ENCODE data around the gene AZIN2. TPM values are rescaled to one million over a fixed set of nuclear protein-coding genes. Genes with fewer than 3 reads are reported as not detected.
A peak's percentile ranks its signal among the peaks of the same experiment; 100 is the strongest.

Gene AZIN2
- total and polyA plus RNA-seq, 2 of the 13 experiments (the other 11 are each of a cell fraction or from before 2014, with no cell fraction given): 1.7 to 3.5 TPM

DNA sequence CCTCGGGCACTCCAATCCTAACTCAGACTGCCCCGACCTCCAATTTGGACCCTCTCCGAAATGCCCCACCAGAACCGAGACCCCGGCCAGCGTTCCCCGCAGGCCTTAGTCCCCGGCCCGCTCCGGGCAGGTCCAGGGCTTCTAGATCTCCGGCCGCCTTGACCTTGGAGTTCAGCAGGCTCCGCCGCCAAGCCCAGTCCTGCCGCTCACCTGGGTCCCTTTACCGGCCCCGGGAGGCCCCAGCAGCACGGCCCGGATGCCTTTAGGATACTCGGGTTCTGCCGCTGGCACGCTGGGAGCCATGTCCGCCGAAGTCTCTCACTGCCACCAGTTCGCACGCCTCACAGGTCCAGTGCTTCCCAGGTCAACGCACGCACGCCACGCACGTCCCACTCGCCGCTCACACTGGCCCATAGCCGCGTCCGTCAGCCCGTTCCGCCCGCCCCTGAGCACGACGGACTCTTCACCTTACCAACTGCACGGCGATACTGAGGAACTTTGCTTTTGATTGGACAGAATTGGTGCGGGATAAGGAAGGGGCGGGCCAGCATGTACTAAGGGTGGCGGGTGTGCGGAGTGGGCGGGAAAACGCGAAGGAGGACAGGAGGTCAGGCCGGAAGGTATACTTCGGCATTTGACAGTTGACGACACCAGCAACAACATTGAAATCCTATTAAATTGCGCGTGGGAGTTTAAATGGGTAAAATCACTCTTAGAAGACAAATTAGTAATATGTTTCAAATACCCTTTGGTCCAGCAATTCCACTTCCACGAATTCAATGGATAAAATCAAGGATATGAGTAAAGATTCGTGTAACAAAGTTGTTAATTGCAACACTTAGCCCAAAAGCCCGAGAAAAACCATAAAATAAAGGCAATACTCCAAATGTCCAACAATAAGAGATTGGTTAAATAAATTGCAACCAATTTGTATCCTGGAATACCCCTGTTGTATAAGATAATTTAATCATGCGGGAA, 44.1 kb upstream of the AZIN2 start, which contains the start of gene AK2 (continued):
- TF ChIP-seq GABPB1 (CRISPR knock-in tag; IDR thresholded peaks at IDR 0.05) (peak; percentile 96), ZNF614 (CRISPR knock-in tag; IDR thresholded peaks at IDR 0.05; ENCODE audit: borderline replicate concordance) (no peak), NR2F1 (CRISPR knock-in tag; IDR thresholded peaks at IDR 0.05) (peak; percentile 47 to 58; a peak in 2 of 4 replicates), SAP130 (CRISPR knock-in tag; IDR thresholded peaks at IDR 0.05; ENCODE audit: low read depth) (peak; percentile 92), RBFOX2 (IDR thresholded peaks at IDR 0.05; ENCODE audit: low read depth, low read length) (peak; percentile 85), CENPX (CRISPR knock-in tag; IDR thresholded peaks at IDR 0.05) (no peak), TGIF2 (CRISPR knock-in tag; IDR thresholded peaks at IDR 0.05) (peak; percentile 93), ZNF30 (CRISPR knock-in tag; IDR thresholded peaks at IDR 0.05) (no peak), ZNF441 (CRISPR knock-in tag; IDR thresholded peaks at IDR 0.05; ENCODE audit: borderline replicate concordance) (peak; percentile 52), ZNF3 (CRISPR knock-in tag; IDR thresholded peaks at IDR 0.05) (0 out of 2 replicates have a peak, but pooled peaks have one; percentile 69), KDM6A (CRISPR knock-in tag; IDR thresholded peaks at IDR 0.05; ENCODE audit: low read depth) (no peak), MTF2 (CRISPR knock-in tag; IDR thresholded peaks at IDR 0.05; ENCODE audit: borderline replicate concordance) (no peak), ZNF12 (CRISPR knock-in tag; IDR thresholded peaks at IDR 0.05) (peak; percentile 62; the same call in 1 of the 2 replicates), SALL2 (CRISPR knock-in tag; IDR thresholded peaks at IDR 0.05) (peak; percentile 59), MED13 (CRISPR knock-in tag; IDR thresholded peaks at IDR 0.05) (peak; percentile 43; the same call in 1 of the 2 replicates), SRF (IDR thresholded peaks at IDR 0.05; ENCODE audit: low read depth, low read length) (no peak), ATF7 (IDR thresholded peaks at IDR 0.05) (no peak), ATF7 (CRISPR knock-in tag; IDR thresholded peaks at IDR 0.05) (peak; percentile 66; the same call in 1 of the 2 replicates), NFIB (CRISPR knock-in tag; IDR thresholded peaks at IDR 0.05; ENCODE audit: borderline replicate concordance) (no peak), NONO (IDR thresholded peaks at IDR 0.05) (no peak), NONO (CRISPR knock-in tag; conservative IDR thresholded peaks at IDR 0.05) (peak; percentile 93), ZNF616 (CRISPR knock-in tag; IDR thresholded peaks at IDR 0.05; ENCODE audit: low read depth) (peak; percentile 95; the same call in 1 of the 2 replicates), TRIM24 (CRISPR knock-in tag; IDR thresholded peaks at IDR 0.05) (no peak)
- TF ChIP-seq, protein P1, sequence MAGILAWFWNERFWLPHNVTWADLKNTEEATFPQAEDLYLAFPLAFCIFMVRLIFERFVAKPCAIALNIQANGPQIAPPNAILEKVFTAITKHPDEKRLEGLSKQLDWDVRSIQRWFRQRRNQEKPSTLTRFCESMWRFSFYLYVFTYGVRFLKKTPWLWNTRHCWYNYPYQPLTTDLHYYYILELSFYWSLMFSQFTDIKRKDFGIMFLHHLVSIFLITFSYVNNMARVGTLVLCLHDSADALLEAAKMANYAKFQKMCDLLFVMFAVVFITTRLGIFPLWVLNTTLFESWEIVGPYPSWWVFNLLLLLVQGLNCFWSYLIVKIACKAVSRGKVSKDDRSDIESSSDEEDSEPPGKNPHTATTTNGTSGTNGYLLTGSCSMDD (CRISPR knock-in tag; IDR thresholded peaks at IDR 0.05): no peak
- TF ChIP-seq, protein P2, sequence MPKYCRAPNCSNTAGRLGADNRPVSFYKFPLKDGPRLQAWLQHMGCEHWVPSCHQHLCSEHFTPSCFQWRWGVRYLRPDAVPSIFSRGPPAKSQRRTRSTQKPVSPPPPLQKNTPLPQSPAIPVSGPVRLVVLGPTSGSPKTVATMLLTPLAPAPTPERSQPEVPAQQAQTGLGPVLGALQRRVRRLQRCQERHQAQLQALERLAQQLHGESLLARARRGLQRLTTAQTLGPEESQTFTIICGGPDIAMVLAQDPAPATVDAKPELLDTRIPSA (CRISPR knock-in tag; IDR thresholded peaks at IDR 0.05; ENCODE audit: borderline replicate concordance): no peak; the same call in 1 of the 2 replicates
- TF ChIP-seq, protein P3, sequence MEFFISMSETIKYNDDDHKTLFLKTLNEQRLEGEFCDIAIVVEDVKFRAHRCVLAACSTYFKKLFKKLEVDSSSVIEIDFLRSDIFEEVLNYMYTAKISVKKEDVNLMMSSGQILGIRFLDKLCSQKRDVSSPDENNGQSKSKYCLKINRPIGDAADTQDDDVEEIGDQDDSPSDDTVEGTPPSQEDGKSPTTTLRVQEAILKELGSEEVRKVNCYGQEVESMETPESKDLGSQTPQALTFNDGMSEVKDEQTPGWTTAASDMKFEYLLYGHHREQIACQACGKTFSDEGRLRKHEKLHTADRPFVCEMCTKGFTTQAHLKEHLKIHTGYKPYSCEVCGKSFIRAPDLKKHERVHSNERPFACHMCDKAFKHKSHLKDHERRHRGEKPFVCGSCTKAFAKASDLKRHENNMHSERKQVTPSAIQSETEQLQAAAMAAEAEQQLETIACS (CRISPR knock-in tag; IDR thresholded peaks at IDR 0.05): no peak
- TF ChIP-seq, protein P4, sequence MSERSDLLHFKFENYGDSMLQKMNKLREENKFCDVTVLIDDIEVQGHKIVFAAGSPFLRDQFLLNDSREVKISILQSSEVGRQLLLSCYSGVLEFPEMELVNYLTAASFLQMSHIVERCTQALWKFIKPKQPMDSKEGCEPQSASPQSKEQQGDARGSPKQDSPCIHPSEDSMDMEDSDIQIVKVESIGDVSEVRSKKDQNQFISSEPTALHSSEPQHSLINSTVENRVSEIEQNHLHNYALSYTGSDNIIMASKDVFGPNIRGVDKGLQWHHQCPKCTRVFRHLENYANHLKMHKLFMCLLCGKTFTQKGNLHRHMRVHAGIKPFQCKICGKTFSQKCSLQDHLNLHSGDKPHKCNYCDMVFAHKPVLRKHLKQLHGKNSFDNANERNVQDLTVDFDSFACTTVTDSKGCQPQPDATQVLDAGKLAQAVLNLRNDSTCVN (CRISPR knock-in tag; IDR thresholded peaks at IDR 0.05; ENCODE audit: borderline replicate concordance): no peak; the same call in 1 of the 2 replicates

Measured in HepG2 (cell line).